Lung (tissue), 13 donors: ENCODE data around the gene CTAG2. TPM values are rescaled to one million over a fixed set of nuclear protein-coding genes. Genes with fewer than 3 reads are reported as not detected.

Experiments
- ATAC-seq: fragments of 200-7000 bp; cut with Tn5 transposase; one replicate; pipeline ENCODE4 v1.9.1; 2020; ENCODE audit warnings: moderate number of reproducible peaks; ENCODE audit not compliant: insufficient read depth, low FRiP score
- DNase-seq, 3 donors: peaks; one replicate each; pipeline ENCODE4 v3.0.0-alpha.2; 2013 to 2017
- H3K27ac ChIP-seq, 2 donors: one replicate each; pipeline ENCODE4 v1.5.1; 2013; ENCODE audit warnings: mild to moderate bottlenecking in 2 of 2, moderate library complexity in 2 of 2, control low read depth in 1 of 2, inconsistent platforms in 1 of 2, low read depth in 1 of 2, low read length in 1 of 2
- H3K27me3 ChIP-seq, 3 donors: one replicate each; pipeline ENCODE4 v1.5.1; 2013; ENCODE audit warnings: low read length in 2 of 3; ENCODE audit not compliant: control insufficient read depth in 3 of 3, insufficient read depth in 3 of 3
- H3K36me3 ChIP-seq, 4 donors: one replicate each; pipeline ENCODE4 v1.5.1; 2013; ENCODE audit warnings: low read length in 4 of 4, mild to moderate bottlenecking in 1 of 4, moderate library complexity in 1 of 4; ENCODE audit not compliant: control insufficient read depth in 4 of 4, insufficient read depth in 4 of 4
- H3K4me1 ChIP-seq, 5 donors: one replicate each; pipeline ENCODE4 v1.5.1; 2013; ENCODE audit warnings: low read length in 5 of 5, mild to moderate bottlenecking in 2 of 5, moderate library complexity in 1 of 5; ENCODE audit not compliant: control insufficient read depth in 5 of 5, insufficient read depth in 5 of 5
- H3K4me3 ChIP-seq: one replicate; pipeline ENCODE4 v1.5.1; 2013; ENCODE audit warnings: mild to moderate bottlenecking, control low read depth, moderate library complexity
- H3K9ac ChIP-seq, 2 donors: one replicate each; pipeline ENCODE4 v1.5.1; 2013; ENCODE audit warnings: low read length in 2 of 2, control low read depth in 1 of 2; ENCODE audit not compliant: insufficient read depth in 1 of 2
- H3K9me3 ChIP-seq, 4 donors: one replicate each; pipeline ENCODE4 v1.5.1; 2013; ENCODE audit warnings: low read length in 3 of 4, mild to moderate bottlenecking in 1 of 4, moderate library complexity in 1 of 4; ENCODE audit not compliant: control insufficient read depth in 4 of 4, insufficient read depth in 3 of 4
- CTCF ChIP-seq: IDR thresholded peaks from 2 replicates; pipeline ENCODE4 v1.5.1; 2012; ENCODE audit warnings: mild to moderate bottlenecking; ENCODE audit errors: control extremely low read depth, extremely low read depth
- WGBS, 2 donors: extraction: QIAGEN DNeasy Blood & Tissue Kit; methylation state at CpG; one replicate each; pipeline ENCODE4 v1.1.7; 2013; 5-methylcytosine and 5-hydroxymethylcytosine counted together
- polyA plus RNA-seq, 2 donors: library from polyadenylated mRNA; stranded (reverse); fragments of 200-250 nt; gene quantifications; one replicate each; pipeline ENCODE4 v1.2.1, GENCODE V29; 2013
- small RNA-seq: library from RNA; depleted of rRNA; stranded (forward); fragments of <200 nt; gene quantifications from one replicate; pipeline ENCODE3, GENCODE V24; 2014; ENCODE audit warnings: low replicate concordance
- total RNA-seq, 2 donors: library from RNA; depleted of rRNA in 1 of 2; stranded (reverse); fragments of >200 nt in 1 of 2; gene quantifications; one replicate each; pipeline ENCODE4 v1.2.1, GENCODE V29; 2014 to 2021
- donor health status: control.
- donor health status: control.
- donor health status: Bipolar disorder and iron deficiency.
- donor health status: healthy.
- donor health status: DM: yes; HTN: yes; CAD: no.

The CTAG2 gene
- total and polyA plus RNA-seq, 4 donors = 4.9 TPM; not detected in 3

- Histone ChIP-seq H3K9me3 (peaks cover 0 to 5% (median 2%) of the 10 kb centered on the region in 4 donors), H3K27me3 (no peaks in the 10 kb centered on the region), H3K4me1 (no peaks in the 10 kb centered on the region), H3K9ac (no peak overlapping the region), H3K4me3 (no peak overlapping the region), H3K27ac (no peak overlapping the region), H3K36me3 (no peaks in the 10 kb centered on the region)
- TF ChIP-seq CTCF = no peak
- WGBS, 2 donors = 90 to 93% methylated on average over 18 of the region's 18 CpGs
- ATAC-seq = no peak
- no peak for DNase-seq
Observed at GRCh38 chrX:154602766-154603437, 50.5 kb downstream of the CTAG2 start.

- Histone ChIP-seq H3K27me3 (no peaks in the 10 kb centered on the region), H3K9me3 (peaks cover 0 to 6% (median 2%) of the 10 kb centered on the region in 4 donors), H3K36me3 (no peaks in the 10 kb centered on the region), H3K9ac (no peak overlapping the region), H3K4me3 (no peak overlapping the region), H3K27ac (no peak overlapping the region), H3K4me1 (no peaks in the 10 kb centered on the region)
- TF ChIP-seq CTCF = no peak
- no peak for DNase-seq
- 77 to 78% methylated on average over 10 to 13 of the region's 13 CpGs for WGBS, 2 donors
- no peak for ATAC-seq
Observed at GRCh38 chrX:154602226-154602625, 51.2 kb downstream of the CTAG2 start.

Small RNA genes lying within 50 kb of the gene (small RNA-seq; reads per million reads assigned to genes)
- gene AC244090.1 (not detected), gene AC244107.2 (not detected)

Other genes with a start within 250 kb of the CTAG2 start
- gene DNASE1L1, start 244.3 kb downstream of the CTAG2 start, total RNA-seq = 10 to 100 TPM; 12.5 to 41.0 TPM
- 10 to 100 TPM; 28.2 to 52.3 TPM for gene DNASE1L1, start 244.3 kb downstream of the CTAG2 start, polyA plus RNA-seq
- 10 to 100 TPM; 28.4 to 48.9 TPM for gene TAFAZZIN, start 242.0 kb downstream of the CTAG2 start, total RNA-seq
- 10 to 100 TPM; 39.7 to 61.2 TPM for gene TAFAZZIN, start 242.0 kb downstream of the CTAG2 start, polyA plus RNA-seq
- 100 to 1,000 TPM in 1 of 2 donors, 10 to 100 TPM in 1; 73.7 to 142 TPM for gene ATP6AP1, start 224.9 kb downstream of the CTAG2 start, total RNA-seq
- gene ATP6AP1, start 224.9 kb downstream of the CTAG2 start, polyA plus RNA-seq = 100 to 1,000 TPM in 1 of 2 donors, 10 to 100 TPM in 1; 84.1 to 220 TPM
- gene GDI1, start 216.4 kb downstream of the CTAG2 start, total RNA-seq = 100 to 1,000 TPM in 1 of 2 donors, 10 to 100 TPM in 1; 64.0 to 116 TPM
- 100 to 1,000 TPM; 116 to 130 TPM for gene GDI1, start 216.4 kb downstream of the CTAG2 start, polyA plus RNA-seq
- 10 to 100 TPM; 23.4 to 74.4 TPM for gene FAM50A, start 209.4 kb downstream of the CTAG2 start, total RNA-seq
- 100 to 1,000 TPM; 106 to 202 TPM for gene FAM50A, start 209.4 kb downstream of the CTAG2 start, polyA plus RNA-seq
- 10 to 100 TPM; 17.3 to 61.1 TPM for gene PLXNA3, start 195.3 kb downstream of the CTAG2 start, total RNA-seq
- 10 to 100 TPM; 10.2 to 16.1 TPM for gene PLXNA3, start 195.3 kb downstream of the CTAG2 start, polyA plus RNA-seq
- gene LAGE3, start 174.3 kb downstream of the CTAG2 start, total RNA-seq = 10 to 100 TPM; 10.3 to 26.4 TPM
- 10 to 100 TPM; 21.5 to 32.0 TPM for gene LAGE3, start 174.3 kb downstream of the CTAG2 start, polyA plus RNA-seq
- gene UBL4A, start 167.0 kb downstream of the CTAG2 start, total RNA-seq = 10 to 100 TPM; 22.9 to 38.2 TPM
- gene UBL4A, start 167.0 kb downstream of the CTAG2 start, polyA plus RNA-seq = 10 to 100 TPM; 21.3 to 39.6 TPM
- gene SLC10A3, start 162.9 kb downstream of the CTAG2 start, total RNA-seq = 10 to 100 TPM; 11.1 to 30.9 TPM
- 10 to 100 TPM; 27.3 to 33.0 TPM for gene SLC10A3, start 162.9 kb downstream of the CTAG2 start, polyA plus RNA-seq
- 10 to 100 TPM; 21.5 to 48.6 TPM for gene FAM3A, start 137.3 kb downstream of the CTAG2 start, total RNA-seq
- 10 to 100 TPM; 43.9 to 61.2 TPM for gene FAM3A, start 137.3 kb downstream of the CTAG2 start, polyA plus RNA-seq
- gene G6PD, start 106.7 kb downstream of the CTAG2 start, total RNA-seq = 100 to 1,000 TPM in 1 of 2 donors, 10 to 100 TPM in 1; 24.3 to 106 TPM
- 10 to 100 TPM; 55.4 to 75.6 TPM for gene G6PD, start 106.7 kb downstream of the CTAG2 start, polyA plus RNA-seq
- gene IKBKG, start 106.0 kb downstream of the CTAG2 start, total RNA-seq = 10 to 100 TPM; 12.0 to 58.3 TPM
- gene IKBKG, start 106.0 kb downstream of the CTAG2 start, polyA plus RNA-seq = 10 to 100 TPM; 23.1 to 49.6 TPM
- gene CTAG1A, start 68.4 kb downstream of the CTAG2 start, total RNA-seq = not detected
- not detected for gene CTAG1A, start 68.4 kb downstream of the CTAG2 start, polyA plus RNA-seq
- not detected for gene CTAG1B, start 34.3 kb downstream of the CTAG2 start, total RNA-seq
- not detected for gene CTAG1B, start 34.3 kb downstream of the CTAG2 start, polyA plus RNA-seq
- 10 to 100 TPM; 12.2 to 12.8 TPM for gene GAB3, start 97.5 kb upstream of the CTAG2 start, total RNA-seq
- 1 to 10 TPM; 4.4 to 8.2 TPM for gene GAB3, start 97.5 kb upstream of the CTAG2 start, polyA plus RNA-seq
- gene DKC1, start 109.3 kb upstream of the CTAG2 start, total RNA-seq = 10 to 100 TPM; 32.3 to 34.1 TPM
- gene DKC1, start 109.3 kb upstream of the CTAG2 start, polyA plus RNA-seq = 10 to 100 TPM; 24.5 to 39.6 TPM
- gene MPP1, start 151.9 kb upstream of the CTAG2 start, total RNA-seq = 10 to 100 TPM; 51.5 to 61.4 TPM
- gene MPP1, start 151.9 kb upstream of the CTAG2 start, polyA plus RNA-seq = 100 to 1,000 TPM in 1 of 2 donors, 10 to 100 TPM in 1; 18.6 to 132 TPM
- under 1 TPM in 1 of 2 donors, not detected in 1; 0.28 TPM for gene SMIM9, start 181.1 kb upstream of the CTAG2 start, total RNA-seq
- not detected for gene SMIM9, start 181.1 kb upstream of the CTAG2 start, polyA plus RNA-seq
- gene F8A1, start 232.8 kb upstream of the CTAG2 start, total RNA-seq = 10 to 100 TPM in 1 of 2 donors, 1 to 10 TPM in 1; 3.2 to 58.0 TPM
- gene F8A1, start 232.8 kb upstream of the CTAG2 start, polyA plus RNA-seq = 10 to 100 TPM; 23.0 to 33.9 TPM